Heart right ventricle (tissue), 16 donors: ENCODE measurements around the gene GSTT4. TPM values are rescaled to one million over a fixed set of nuclear protein-coding genes. Genes with fewer than 3 reads are reported as not detected.
"Not testable (repeated sequence)": the region's sequence is repeated elsewhere in the genome, so short reads cannot be mapped to it uniquely, and the experiment has no call there.

Experiments
- ATAC-seq, 8 donors: fragments of 200-7000 bp; cut with Tn5 transposase; one replicate each; pipeline ENCODE4 v1.9.1; 2020; ENCODE audit warnings: mild to moderate bottlenecking in 8 of 8, moderate library complexity in 8 of 8, moderate number of reproducible peaks in 1 of 8
- DNase-seq, 2 donors: peaks; one replicate each; pipeline ENCODE4 v3.0.0-alpha.2; 2020
- H3K27ac ChIP-seq, 10 donors: fragments of 200-600 bp; sonication (generic) in 2 of 10; one replicate each; pipeline versions ENCODE4 v1.5.0 to v1.8.0; 2020 to 2022; ENCODE audit warnings: mild to moderate bottlenecking in 3 of 10
- H3K27me3 ChIP-seq, 7 donors: fragments of 200-600 bp; one replicate each; pipeline ENCODE4 v1.8.0; 2021 to 2022; ENCODE audit warnings: mild to moderate bottlenecking in 2 of 7
- H3K36me3 ChIP-seq, 9 donors: fragments of 200-600 bp; sonication (generic) in 1 of 9; one replicate each; pipeline versions ENCODE4 v1.5.0 to v1.8.0; 2020 to 2022; ENCODE audit warnings: mild to moderate bottlenecking in 2 of 9
- H3K4me1 ChIP-seq, 9 donors: fragments of 200-600 bp; sonication (generic) in 1 of 9; one replicate each; pipeline versions ENCODE4 v1.5.0 to v1.8.0; 2020 to 2022; ENCODE audit warnings: mild to moderate bottlenecking in 4 of 9
- H3K4me3 ChIP-seq, 10 donors: fragments of 200-600 bp; sonication (generic) in 2 of 10; one replicate each; pipeline versions ENCODE4 v1.5.0 to v1.8.0; 2020 to 2022; ENCODE audit warnings: mild to moderate bottlenecking in 7 of 10, moderate library complexity in 2 of 10
- H3K9me3 ChIP-seq, 11 donors: fragments of 200-600 bp in 10 of 11; sonication (generic) in 2 of 11; one replicate each; pipeline versions ENCODE4 v1.5.0 to v1.8.0; 2013 to 2022; ENCODE audit warnings: mild to moderate bottlenecking in 2 of 11, control low read depth in 1 of 11, moderate library complexity in 1 of 11
- WGBS, 2 donors: extraction: QIAGEN DNeasy Blood & Tissue Kit; methylation state at CpG; one replicate each; pipeline ENCODE4 v1.1.7; 2013; ENCODE audit warnings: inconsistent platforms in 1 of 2; 5-methylcytosine and 5-hydroxymethylcytosine counted together
- intact Hi-C, 10 donors: fragments of 100-400 bp; cut with DNase I; formaldehyde crosslinking; loops; one replicate each; pipeline versions ENCODE4 v1.11.1 to v1.14.2; 2022
- polyA plus RNA-seq, 2 donors: library from polyadenylated mRNA; stranded (reverse); fragments of 200-250 nt; gene quantifications; one replicate each; pipeline ENCODE4 v1.2.3, GENCODE V29; 2013
- total RNA-seq, 10 donors: library from RNA; stranded (reverse); fragmentation: NEBNext Ultra II Directional in 3 of 10; extraction: Animal tissue kit (Norgen Biotek cat#: 25700) in 3 of 10; gene quantifications; one replicate each; pipeline versions ENCODE4 v1.2.1 to v1.2.4, GENCODE V29; 2021 to 2023
- TF ChIP-seq, protein P1 (sequence below), 9 donors: fragments of 200-600 bp; sonication (generic) in 2 of 9; IDR thresholded peaks; one replicate each; pipeline versions ENCODE4 v1.5.0 to v1.8.0; 2021 to 2022; ENCODE audit warnings: antibody characterized with exemption in 9 of 9, mild to moderate bottlenecking in 5 of 9, moderate library complexity in 1 of 9
- donor health status: Arrhythmogenic right ventricular cardiomyopathy.
- donor health status: ischemic (EF 13 %, LVEDD 7.1; RV severe dilation, severe dysfunction).
- donor health status: healthy with polysubstance abuse.
- donor health status: DM: no; HTN: yes; CAD: no.
- donor health status: DM: no; HTN: no; CAD: no.
- donor health status: ischemic (EF 25% LVEDD 6.9; RV normal size, moderate dysfunction).
- donor health status: ischemic (EF 25% LVEDD 5.7; RV mildly dilated, moderate dysfunction).
- donor health status: healthy.
- donor health status: DM: yes; HTN: yes; CAD: no.
- donor health status: Ischemic cardiomyopathy.
- donor health status: ischemic (EF 35%, LVEDD 5.7; RV mildly dilated, moderate dysfunction).
- donor health status: nonischemic (EF 11% LVEDD 7.7; RV severe dilation, severe dysfunction).
- donor health status: DM: yes; HTN: yes; CAD: no.
- donor health status: PGD.
- donor health status: ischemic (EF 29% LVEDD 5.4; RV normal size, mild dysfunction).
- donor health status: nonischemic (EF 23%, LVEDD 6.1; RV moderate dilation, normal function).

The GSTT4 gene
- total and polyA plus RNA-seq, 12 donors = not detected

GRCh38 chr22:24043958-24044357 lies 38.7 kb upstream of the GSTT4 start:
- Histone ChIP-seq H3K9me3 (no peaks in the 10 kb centered on the region), H3K4me3 (no peak overlapping the region), H3K4me1 (peaks cover 0 to under 1% (median 0%) of the 10 kb centered on the region in 9 donors), H3K36me3 (peaks cover 0 to 97% (median 28%) of the 10 kb centered on the region in 9 donors), H3K27me3 (no peaks in the 10 kb centered on the region), H3K27ac (no peak overlapping the region)
- 94 to 99% methylated on average over 4 of the region's 4 CpGs for WGBS, 2 donors
- intact Hi-C loops = loop anchor here in 1 of 10 donors (1.0 kb wide), 1 partner anchor 30 kb away; no protein-coding TSS in a partner anchor
- ATAC-seq (no peak), DNase-seq (no peak)
- TF ChIP-seq, protein P1, sequence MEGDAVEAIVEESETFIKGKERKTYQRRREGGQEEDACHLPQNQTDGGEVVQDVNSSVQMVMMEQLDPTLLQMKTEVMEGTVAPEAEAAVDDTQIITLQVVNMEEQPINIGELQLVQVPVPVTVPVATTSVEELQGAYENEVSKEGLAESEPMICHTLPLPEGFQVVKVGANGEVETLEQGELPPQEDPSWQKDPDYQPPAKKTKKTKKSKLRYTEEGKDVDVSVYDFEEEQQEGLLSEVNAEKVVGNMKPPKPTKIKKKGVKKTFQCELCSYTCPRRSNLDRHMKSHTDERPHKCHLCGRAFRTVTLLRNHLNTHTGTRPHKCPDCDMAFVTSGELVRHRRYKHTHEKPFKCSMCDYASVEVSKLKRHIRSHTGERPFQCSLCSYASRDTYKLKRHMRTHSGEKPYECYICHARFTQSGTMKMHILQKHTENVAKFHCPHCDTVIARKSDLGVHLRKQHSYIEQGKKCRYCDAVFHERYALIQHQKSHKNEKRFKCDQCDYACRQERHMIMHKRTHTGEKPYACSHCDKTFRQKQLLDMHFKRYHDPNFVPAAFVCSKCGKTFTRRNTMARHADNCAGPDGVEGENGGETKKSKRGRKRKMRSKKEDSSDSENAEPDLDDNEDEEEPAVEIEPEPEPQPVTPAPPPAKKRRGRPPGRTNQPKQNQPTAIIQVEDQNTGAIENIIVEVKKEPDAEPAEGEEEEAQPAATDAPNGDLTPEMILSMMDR (IDR thresholded peaks at IDR 0.05) = no peak

DNA sequence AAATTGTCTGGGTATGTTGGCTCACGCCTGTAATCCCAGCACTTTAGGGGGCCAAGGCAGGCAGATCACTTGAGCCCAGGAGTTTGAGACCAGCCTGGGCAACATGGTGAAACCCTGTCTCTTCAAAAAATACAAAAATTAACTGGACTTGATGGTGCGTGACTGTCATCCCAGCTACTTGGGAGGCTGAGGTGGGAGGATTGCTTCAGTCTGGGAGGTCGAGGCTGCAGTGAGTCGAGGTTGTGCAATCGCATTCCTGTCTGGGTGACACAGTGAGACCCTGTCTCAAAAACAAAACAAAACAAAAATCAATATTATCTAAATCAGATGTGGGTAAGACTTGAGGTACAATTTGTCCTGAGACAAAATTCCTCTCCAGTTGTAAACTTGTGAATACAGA lies 38.2 kb upstream of the GSTT4 start:
- intact Hi-C loops = loop anchor here in 1 of 10 donors (1.0 kb wide), 1 partner anchor 31 kb away; no protein-coding TSS in a partner anchor
- WGBS, 2 donors = 94 to 95% methylated on average over 5 of the region's 5 CpGs
- H3K27ac ChIP-seq, H3K4me3 ChIP-seq, H3K27me3 ChIP-seq, DNase-seq, H3K9me3 ChIP-seq, H3K4me1 ChIP-seq, ATAC-seq: not testable (repeated sequence)
- H3K36me3 ChIP-seq = peaks cover 0 to 97% (median 31%) of the 10 kb centered on the region in 9 donors

DNA sequence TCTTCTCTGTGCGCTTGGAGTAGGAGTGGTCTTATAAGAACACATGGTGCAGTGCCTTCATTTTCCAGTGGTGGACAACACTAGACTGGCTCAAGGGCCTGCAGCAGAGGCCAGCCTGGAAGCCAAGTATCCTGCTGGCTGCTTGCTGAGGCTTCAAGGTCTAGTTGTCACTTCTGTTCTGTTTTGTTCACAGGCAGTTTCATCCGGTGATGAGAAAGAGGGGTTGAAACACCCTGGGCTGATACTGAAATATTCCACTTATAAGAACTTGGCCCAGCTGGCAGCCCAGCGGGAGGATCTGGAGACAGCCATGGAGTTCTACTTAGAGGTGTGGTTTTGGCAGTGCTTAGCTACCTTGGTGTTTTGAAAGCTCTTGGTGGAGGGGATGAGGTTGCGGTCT lies 35.7 kb upstream of the GSTT4 start:
- TF ChIP-seq, protein P1 (IDR thresholded peaks at IDR 0.05) = no peak
- Histone ChIP-seq H3K4me1 (no peaks in the 10 kb centered on the region), H3K36me3 (peaks cover 0 to 97% (median 41%) of the 10 kb centered on the region in 9 donors), H3K4me3 (no peak overlapping the region), H3K27ac (no peak overlapping the region), H3K9me3 (no peaks in the 10 kb centered on the region), H3K27me3 (no peaks in the 10 kb centered on the region)
- intact Hi-C loops = no loop called here
- DNase-seq (no peak), ATAC-seq (no peak)
- WGBS, 2 donors = 77 to 95% methylated on average over 4 of the region's 4 CpGs

GRCh38 chr22:24039046-24039445 lies 33.8 kb upstream of the GSTT4 start:
- no peak overlapping the region for H3K4me3 ChIP-seq
- no peaks in the 10 kb centered on the region for H3K27me3 ChIP-seq
- DNase-seq (no peak), ATAC-seq (no peak)
- intact Hi-C loops = no loop called here
- H3K9me3 ChIP-seq = no peaks in the 10 kb centered on the region
- H3K27ac ChIP-seq = no peak overlapping the region
- TF ChIP-seq, protein P1 (IDR thresholded peaks at IDR 0.05) = no peak
- 89 to 95% methylated on average over 6 of the region's 6 CpGs for WGBS, 2 donors
- H3K36me3 ChIP-seq = peaks cover 0 to 85% (median 41%) of the 10 kb centered on the region in 9 donors
- no peaks in the 10 kb centered on the region for H3K4me1 ChIP-seq
